Gastrocnemius medialis (tissue), 4 donors: ENCODE measurements around the gene ATXN7L1.

ENCODE experiments used
- CTCF ChIP-seq, 5 experiments: fragments of 450-650 bp in 3 of 5; fragments of 200-600 bp in 2 of 5; sonication (generic) in 2 of 5; IDR thresholded peaks in 4 of 5; conservative IDR thresholded peaks in 1 of 5; 1 replicate in 4 of 5; 2 replicates in 1 of 5; pipeline ENCODE4 v1.5.1; 2016 to 2019; ENCODE audit warnings: antibody characterized with exemption in 5 of 5, mild to moderate bottlenecking in 3 of 5, moderate library complexity in 3 of 5
- POLR2A ChIP-seq, 2 donors: fragments of 450-650 bp; IDR thresholded peaks; one replicate each; pipeline ENCODE4 v1.6.1; 2017; ENCODE audit warnings: antibody characterized with exemption in 2 of 2, mild to moderate bottlenecking in 2 of 2, moderate library complexity in 2 of 2

GRCh38 chr7:105768117-105768516 is 108.3 kb downstream of the ATXN7L1 start:
- TF ChIP-seq CTCF (IDR thresholded peaks at IDR 0.05 in 4 of 5, conservative IDR thresholded peaks at IDR 0.05 in 1 of 5) (no peak), POLR2A (IDR thresholded peaks at IDR 0.05) (no peak)
